ENCODE measurements around the gene ZNF367. TPM values are rescaled to one million over a fixed set of nuclear protein-coding genes. Genes with fewer than 3 reads are reported as not detected.

The ZNF367 gene
- polyA plus RNA-seq, 1 donor from 2014 or later = 2.0 TPM

- Histone ChIP-seq H3F3A (ENCODE audit: insufficient read depth, low read length, poor library complexity, severe bottlenecking) (no peaks in the 10 kb centered on the region), H3K9me3 (ENCODE audit: low read length) (no peaks in the 10 kb centered on the region), H3K4me2 (ENCODE audit: low read length) (no peak overlapping the region), H2AFZ (ENCODE audit: low read depth, low read length) (no peak overlapping the region), H3K79me2 (replicated peaks; ENCODE audit: insufficient read depth, low read length) (no peaks in the 10 kb centered on the region), H3K4me3 (ENCODE audit: low read length) (no peak overlapping the region), H3K36me3 (ENCODE audit: insufficient read depth, low read length) (no peaks in the 10 kb centered on the region), H3K27me3 (ENCODE audit: insufficient read depth, low read depth, low read length) (no peaks in the 10 kb centered on the region), H3K9ac (ENCODE audit: low read length) (no peak overlapping the region), H4K20me1 (ENCODE audit: insufficient read depth) (no peaks in the 10 kb centered on the region), H3K9me2 (ENCODE audit: insufficient read depth, low read length) (no peaks in the 10 kb centered on the region), H3K27ac (ENCODE audit: low read length) (no peak overlapping the region)
- TF ChIP-seq EZH2 (IDR thresholded peaks at IDR 0.05; ENCODE audit: borderline replicate concordance, insufficient read depth, low read length, poor library complexity, severe bottlenecking) (no peak), EP300 (conservative IDR thresholded peaks at IDR 0.05; ENCODE audit: poor library complexity, severe bottlenecking) (no peak), POLR2AphosphoS5 (IDR thresholded peaks at IDR 0.05) (no peak), TAF1 (IDR thresholded peaks at IDR 0.05; ENCODE audit: low read depth) (no peak), MXI1 (conservative IDR thresholded peaks at IDR 0.05; ENCODE audit: poor library complexity, severe bottlenecking) (no peak), CTCF (IDR thresholded peaks at IDR 0.05; ENCODE audit: poor library complexity, severe bottlenecking) (no peak), SMC3 (conservative IDR thresholded peaks at IDR 0.05; ENCODE audit: poor library complexity) (no peak), REST (IDR thresholded peaks at IDR 0.05; ENCODE audit: borderline replicate concordance) (no peak), RAD21 (conservative IDR thresholded peaks at IDR 0.05) (no peak)
Observed at GRCh38 chr9:96344458-96345180, 73.6 kb downstream of the ZNF367 start.

DNA sequence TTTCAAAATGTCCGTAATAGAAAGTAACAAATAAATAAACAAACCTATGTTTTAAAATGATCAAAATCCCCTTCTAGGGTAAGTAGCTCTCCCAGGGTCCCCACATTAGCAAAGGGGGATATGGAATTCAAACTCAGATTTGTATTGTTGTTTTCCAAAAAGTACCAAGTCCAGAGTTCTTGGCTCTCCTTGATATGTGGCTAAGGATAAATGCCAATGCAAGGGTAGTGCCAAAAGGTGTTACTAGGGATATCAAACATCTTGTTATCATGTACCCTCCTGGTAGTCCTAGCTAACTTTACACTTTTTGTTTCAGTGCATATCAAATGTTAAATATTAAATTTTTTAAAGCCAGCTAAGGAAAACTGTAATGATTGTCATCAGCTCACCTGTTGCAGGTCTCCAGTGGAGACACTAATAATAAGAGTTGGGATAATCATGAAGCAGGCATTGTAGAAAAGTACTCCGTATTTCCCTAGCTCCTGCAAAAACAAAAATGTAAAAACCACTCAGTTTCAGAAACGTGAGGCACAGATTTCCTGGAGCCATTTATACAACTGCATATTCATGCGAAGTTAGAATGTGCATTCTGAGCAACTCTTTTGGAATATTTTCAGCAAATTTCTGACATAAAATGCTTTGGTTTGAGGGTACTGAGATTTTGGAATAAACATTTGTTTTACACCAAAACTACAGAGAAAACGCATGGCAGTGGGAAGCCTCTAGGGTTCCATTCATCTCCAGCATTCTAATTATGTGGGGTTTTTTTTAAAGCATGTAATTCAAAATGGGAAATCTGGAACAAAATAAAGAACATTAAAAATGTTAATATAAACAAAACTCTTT lies 74.4 kb downstream of the ZNF367 start:
- Histone ChIP-seq H3K27ac (ENCODE audit: low read length) (no peak overlapping the region), H3K27me3 (ENCODE audit: insufficient read depth, low read depth, low read length) (no peaks in the 10 kb centered on the region), H3K9me3 (ENCODE audit: low read length) (no peaks in the 10 kb centered on the region), H2AFZ (ENCODE audit: low read depth, low read length) (no peak overlapping the region), H3K9me2 (ENCODE audit: insufficient read depth, low read length) (no peaks in the 10 kb centered on the region), H3F3A (ENCODE audit: insufficient read depth, low read length, poor library complexity, severe bottlenecking) (no peaks in the 10 kb centered on the region), H3K36me3 (ENCODE audit: insufficient read depth, low read length) (no peaks in the 10 kb centered on the region), H3K9ac (ENCODE audit: low read length) (no peak overlapping the region), H3K79me2 (replicated peaks; ENCODE audit: insufficient read depth, low read length) (no peaks in the 10 kb centered on the region), H3K4me3 (ENCODE audit: low read length) (no peak overlapping the region), H3K4me2 (ENCODE audit: low read length) (no peak overlapping the region), H4K20me1 (ENCODE audit: insufficient read depth) (no peaks in the 10 kb centered on the region)
- TF ChIP-seq RAD21 (conservative IDR thresholded peaks at IDR 0.05) (no peak), MXI1 (conservative IDR thresholded peaks at IDR 0.05; ENCODE audit: poor library complexity, severe bottlenecking) (no peak), REST (IDR thresholded peaks at IDR 0.05; ENCODE audit: borderline replicate concordance) (no peak), SMC3 (conservative IDR thresholded peaks at IDR 0.05; ENCODE audit: poor library complexity) (no peak), TAF1 (IDR thresholded peaks at IDR 0.05; ENCODE audit: low read depth) (no peak), CTCF (IDR thresholded peaks at IDR 0.05; ENCODE audit: poor library complexity, severe bottlenecking) (no peak), EP300 (conservative IDR thresholded peaks at IDR 0.05; ENCODE audit: poor library complexity, severe bottlenecking) (no peak), EZH2 (IDR thresholded peaks at IDR 0.05; ENCODE audit: borderline replicate concordance, insufficient read depth, low read length, poor library complexity, severe bottlenecking) (no peak), POLR2AphosphoS5 (IDR thresholded peaks at IDR 0.05) (no peak)
